Measurements from ENCODE around the gene RASA2. TPM values are rescaled to one million over a fixed set of nuclear protein-coding genes. Genes with fewer than 3 reads are reported as not detected.

Gene RASA2
- total RNA-seq, 2 donors from 2014 or later: 12.0 to 18.3 TPM

GRCh38 chr3:141610939-141611338 lies 124.1 kb downstream of the RASA2 start:
- no peaks in the 10 kb centered on the region for H3K9me3 ChIP-seq
- H3K4me1 ChIP-seq: no peaks in the 10 kb centered on the region
- TF ChIP-seq CTCF (IDR thresholded peaks at IDR 0.05): no peak
- no peak overlapping the region for H3K27ac ChIP-seq
- H3K36me3 ChIP-seq: no peaks in the 10 kb centered on the region
- H3K4me3 ChIP-seq: no peak overlapping the region
- H3K9ac ChIP-seq (ENCODE audit: low read depth in 2 of 2, low read length in 2 of 2): no peak overlapping the region
- intact Hi-C loops (cut with DNase I): no loop called here
- no peaks in the 10 kb centered on the region for H3K27me3 ChIP-seq
- no peak for DNase-seq

DNA sequence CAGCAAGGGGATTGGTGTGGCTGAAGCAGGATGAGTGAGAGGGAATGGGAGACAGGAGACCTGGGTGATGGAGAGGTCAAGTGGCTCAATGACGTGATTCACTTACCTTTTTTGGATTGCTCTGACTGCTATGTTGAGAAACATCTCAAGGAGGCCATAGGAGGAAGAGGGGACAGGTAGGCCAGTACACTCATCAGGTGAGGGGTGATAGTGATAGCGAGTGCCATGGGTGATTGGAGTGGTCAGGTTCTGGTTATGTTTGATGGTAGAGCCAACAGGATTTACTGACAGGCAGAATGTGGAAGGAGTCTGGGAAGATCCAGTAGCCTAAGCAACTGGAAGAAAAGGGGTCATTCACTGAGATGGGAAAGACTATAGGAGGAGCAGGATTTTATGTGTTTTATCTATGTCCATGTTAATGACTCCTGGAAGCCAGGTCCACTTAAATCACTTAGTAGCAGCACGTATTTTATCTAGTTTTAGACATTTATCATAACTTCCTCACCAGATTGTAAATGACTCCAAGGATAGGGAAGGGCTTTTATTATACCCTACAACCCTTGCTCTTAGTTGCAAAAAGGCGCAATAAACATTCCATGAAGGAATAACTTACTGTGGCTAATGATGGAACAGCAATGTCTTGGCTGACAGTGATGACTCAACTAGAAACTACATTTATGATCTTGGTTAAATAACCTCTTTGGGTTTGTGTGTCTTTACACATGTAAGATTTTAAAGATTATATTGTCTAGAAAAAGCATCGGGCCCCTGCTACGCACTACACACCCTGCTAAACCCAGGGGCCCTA lies 131.5 kb downstream of the RASA2 start:
- Histone ChIP-seq H3K27ac (no peak overlapping the region), H3K36me3 (no peaks in the 10 kb centered on the region), H3K9ac (ENCODE audit: low read depth in 2 of 2, low read length in 2 of 2) (no peak overlapping the region), H3K27me3 (no peaks in the 10 kb centered on the region), H3K9me3 (no peaks in the 10 kb centered on the region), H3K4me3 (no peak overlapping the region), H3K4me1 (no peaks in the 10 kb centered on the region)
- intact Hi-C loops (cut with DNase I): no loop called here
- DNase-seq: no peak
- TF ChIP-seq CTCF (IDR thresholded peaks at IDR 0.05): no peak

GRCh38 chr3:141618938-141619337 lies 132.1 kb downstream of the RASA2 start:
- no peaks in the 10 kb centered on the region for H3K36me3 ChIP-seq

DNA sequence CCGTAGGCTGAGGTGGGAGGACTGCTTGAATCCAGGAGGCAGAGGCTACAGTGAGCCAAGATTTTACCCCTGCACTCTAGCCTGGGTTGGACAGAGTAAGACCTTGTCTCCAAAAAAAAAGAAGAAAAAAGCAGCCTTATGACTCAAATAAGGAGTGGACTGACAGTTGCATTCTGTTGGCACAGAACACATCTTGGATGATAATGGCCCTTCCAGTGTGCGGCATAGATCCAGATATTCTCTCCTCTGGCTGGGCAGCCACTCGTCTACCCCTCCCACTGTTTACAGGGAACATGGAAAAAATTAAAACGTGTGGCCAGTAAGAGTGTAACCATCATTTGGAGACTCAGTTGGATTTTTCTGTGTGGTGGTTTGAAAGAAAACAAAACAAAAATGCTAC lies 132.6 kb downstream of the RASA2 start:
- no peak for TF ChIP-seq CTCF (IDR thresholded peaks at IDR 0.05)
- DNase-seq: no peak
- no peak overlapping the region for H3K27ac ChIP-seq
- no peak overlapping the region for H3K4me3 ChIP-seq
- no peak overlapping the region for H3K9ac ChIP-seq (ENCODE audit: low read depth in 2 of 2, low read length in 2 of 2)
- no peaks in the 10 kb centered on the region for H3K27me3 ChIP-seq
- no peaks in the 10 kb centered on the region for H3K4me1 ChIP-seq
- H3K36me3 ChIP-seq: no peaks in the 10 kb centered on the region
- intact Hi-C loops (cut with DNase I): no loop called here
- no peaks in the 10 kb centered on the region for H3K9me3 ChIP-seq

More at GRCh38 chr3:141618938-141619337, 132.1 kb downstream of the RASA2 start:
- H3K4me3 ChIP-seq: no peak overlapping the region
- DNase-seq: no peak
- H3K9me3 ChIP-seq: no peaks in the 10 kb centered on the region
- no peaks in the 10 kb centered on the region for H3K4me1 ChIP-seq
- H3K27ac ChIP-seq: no peak overlapping the region
- no peak overlapping the region for H3K9ac ChIP-seq (ENCODE audit: low read depth in 2 of 2, low read length in 2 of 2)
- intact Hi-C loops (cut with DNase I): no loop called here
- no peaks in the 10 kb centered on the region for H3K27me3 ChIP-seq
- no peak for TF ChIP-seq CTCF (IDR thresholded peaks at IDR 0.05)

GRCh38 chr3:141623691-141624090 lies 136.9 kb downstream of the RASA2 start:
- Histone ChIP-seq H3K36me3 (no peaks in the 10 kb centered on the region), H3K27me3 (no peaks in the 10 kb centered on the region), H3K9ac (ENCODE audit: low read depth in 2 of 2, low read length in 2 of 2) (no peak overlapping the region), H3K4me3 (no peak overlapping the region), H3K9me3 (no peaks in the 10 kb centered on the region), H3K27ac (no peak overlapping the region), H3K4me1 (no peaks in the 10 kb centered on the region)
- DNase-seq: no peak
- intact Hi-C loops (cut with DNase I): no loop called here
- TF ChIP-seq CTCF (IDR thresholded peaks at IDR 0.05): no peak
